ENCODE results near the gene SGF29. TPM values are rescaled to one million over a fixed set of nuclear protein-coding genes. Genes with fewer than 3 reads are reported as not detected.

Gene SGF29
- total and polyA plus RNA-seq, 2 of the 8 experiments (the other 6 are each of a cell fraction or from before 2014, with no cell fraction given), result 3.1 to 22.7 TPM

DNA sequence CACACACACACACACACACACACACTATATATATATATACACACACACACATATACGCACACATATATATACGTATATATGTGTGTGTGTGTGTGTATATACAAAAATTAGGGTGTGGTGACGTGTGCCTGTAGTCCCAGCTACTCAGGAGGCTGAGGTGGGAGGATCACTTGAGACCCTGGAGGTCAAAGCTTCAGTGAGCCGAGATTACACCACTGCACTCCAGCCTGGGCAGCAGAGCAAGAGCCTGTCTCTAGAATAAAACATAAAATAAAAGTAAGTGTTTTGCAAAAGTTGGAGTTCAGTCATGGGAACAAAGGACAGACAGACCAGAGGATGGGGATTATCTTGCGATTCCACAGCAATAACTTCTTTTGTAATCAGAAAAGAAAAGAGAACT is 25.7 kb upstream of the SGF29 start:
- POLR2A ChIA-PET (ENCODE audit: partially characterized antibody), result interaction anchor here (1.0 kb wide), 1 partner anchor 26 kb away, joined by 4 read pairs; the partner anchor contains the start of gene SGF29

More for the DNA sequence above, 25.7 kb upstream of the SGF29 start:
- no peak for TF ChIP-seq EZH2 (IDR thresholded peaks at IDR 0.05; ENCODE audit: low read depth, low read length, severe bottlenecking)
- no peak for TF ChIP-seq JUND (IDR thresholded peaks at IDR 0.05; ENCODE audit: low read length)
- TF ChIP-seq GABPA (IDR thresholded peaks at IDR 0.05; ENCODE audit: borderline replicate concordance, insufficient read depth, low read length), result no peak
- TF ChIP-seq HDAC6 (IDR thresholded peaks at IDR 0.05; ENCODE audit: low read depth, low read length), result no peak
- H4K20me1 ChIP-seq (replicated peaks in 1 of 2; ENCODE audit: control insufficient read depth in 1 of 2, insufficient read depth in 2 of 2, low read length in 2 of 2), result no peaks in the 10 kb centered on the region
- H2BK120ac ChIP-seq (replicated peaks; ENCODE audit: low read depth, low read length), result no peak overlapping the region
- H3K4me2 ChIP-seq (ENCODE audit: insufficient read depth in 1 of 2, low read depth in 2 of 2, low read length in 2 of 2), result no peak overlapping the region
- no peak overlapping the region for H4K8ac ChIP-seq (ENCODE audit: extremely low read depth, insufficient read depth, low read length)
- H4K91ac ChIP-seq (replicated peaks; ENCODE audit: insufficient read length, low read length), result no peak overlapping the region
- H3K27me3 ChIP-seq (replicated peaks in 1 of 4; ENCODE audit: control insufficient read depth in 3 of 4, extremely low read depth in 1 of 4, insufficient read depth in 3 of 4, low read length in 3 of 4), result no peaks in the 10 kb centered on the region
- no peak overlapping the region for H3K9ac ChIP-seq (replicated peaks in 1 of 4; ENCODE audit: extremely low read depth in 1 of 4, low read depth in 3 of 4, low read length in 3 of 4)
- H3K79me1 ChIP-seq (ENCODE audit: low read depth, low read length), result no peaks in the 10 kb centered on the region
- no peak overlapping the region for H3K27ac ChIP-seq (ENCODE audit: low read depth, low read length)
- no peak overlapping the region for H3K4ac ChIP-seq (replicated peaks; ENCODE audit: insufficient read length, low read depth, low read length)
- H3K9me3 ChIP-seq (ENCODE audit: insufficient read depth in 2 of 2, low read depth in 1 of 2, low read length in 1 of 2), result no peaks in the 10 kb centered on the region
- H3K56ac ChIP-seq (replicated peaks; ENCODE audit: insufficient read length, low read depth, low read length), result no peak overlapping the region
- no peaks in the 10 kb centered on the region for H3K36me3 ChIP-seq (ENCODE audit: control insufficient read depth in 2 of 4, insufficient read depth in 4 of 4, low read length in 3 of 4)
- H2AK5ac ChIP-seq (ENCODE audit: low read depth, low read length), result no peak overlapping the region
- no peak overlapping the region for H3K4me3 ChIP-seq (ENCODE audit: extremely low read depth in 1 of 4, insufficient read depth in 2 of 4, low read depth in 3 of 4, low read length in 4 of 4)
- no peak overlapping the region for H3K18ac ChIP-seq (ENCODE audit: extremely low read depth, low read length)
- DNase-seq (ENCODE audit: low read depth in 1 of 2, low spot score in 2 of 2) (no peak), FAIRE-seq (no peak)
- no peak overlapping the region for H3K23ac ChIP-seq (ENCODE audit: insufficient read length)
- H2AFZ ChIP-seq (ENCODE audit: low read length), result no peak overlapping the region
- no peak overlapping the region for H2BK5ac ChIP-seq (ENCODE audit: low read depth, low read length)
- CTCF ChIA-PET (ENCODE audit: partially characterized antibody), result no interaction called here
- no peak overlapping the region for H2BK15ac ChIP-seq (ENCODE audit: low read length)
- no peak overlapping the region for H3K14ac ChIP-seq (ENCODE audit: insufficient read length)
- no peak overlapping the region for H2BK12ac ChIP-seq (ENCODE audit: low read depth, low read length)
- H3K79me2 ChIP-seq (ENCODE audit: control insufficient read depth in 1 of 2, insufficient read depth in 2 of 2, low read length in 2 of 2), result no peaks in the 10 kb centered on the region
- no peak overlapping the region for H2BK20ac ChIP-seq (ENCODE audit: low read length)
- WGBS, 2 experiments (ENCODE audit: extremely low coverage in 1 of 2, insufficient coverage in 1 of 2, insufficient read length in 1 of 2, insufficient replicate concordance in 2 of 2, low coverage in 1 of 2, low lambda C conversion rate in 2 of 2, missing lambda C conversion rate in 1 of 2), result 83% methylated on average over 5 of the region's 5 CpGs; no CpG with 5 or more reads in 1 of the 2 experiments
- H3K4me1 ChIP-seq (replicated peaks in 1 of 4; ENCODE audit: control insufficient read depth in 3 of 4, insufficient read depth in 4 of 4, low read length in 3 of 4), result no peaks in the 10 kb centered on the region
- H3K23me2 ChIP-seq (ENCODE audit: low read depth, low read length), result no peaks in the 10 kb centered on the region
- H4K5ac ChIP-seq (ENCODE audit: insufficient read length, low read depth, low read length), result no peak overlapping the region

All from H1 (cell line).